PC-3 (cell line): ENCODE results near the gene WDR45. TPM values are rescaled to one million over a fixed set of nuclear protein-coding genes. Genes with fewer than 3 reads are reported as not detected.
A peak's percentile ranks its signal among the peaks of the same experiment; 100 is the strongest.
"Not testable (repeated sequence)": the region's sequence is repeated elsewhere in the genome, so short reads cannot be mapped to it uniquely, and the experiment has no call there.

ENCODE experiments used
- ATAC-seq: fragments of 200-7000 bp; cut with Tn5 transposase; 2 replicates; pipeline ENCODE4 v1.9.1; 2020; ENCODE audit warnings: mild to moderate bottlenecking, moderate library complexity
- Bru-seq: library from RNA; stranded (reverse); fragments of 400-500 nt; gene quantifications from one replicate; lab custom pipeline; 2021; lab: Mats Ljungman, UMichigan
- BruChase-seq, 2 experiments: library from RNA; stranded (reverse); fragments of 400-500 nt; gene quantifications; one replicate each; lab custom pipeline; 2021; lab: Mats Ljungman, UMichigan
- BruUV-seq: library from RNA; stranded (reverse); fragments of 400-500 nt; replicated peaks from 2 replicates; lab custom pipeline; 2021; lab: Mats Ljungman, UMichigan
- CTCF ChIA-PET: fragments of 300-600 bp; sonication (Branson Sonifier 250); formaldehyde crosslinking; loops from one replicate; lab custom pipeline; 2022; ENCODE audit warnings: antibody characterized with exemption; lab: Charles Lee
- POLR2A ChIA-PET: fragments of 300-600 bp; sonication (Branson Sonifier 250); formaldehyde crosslinking; loops from one replicate; lab custom pipeline; 2022; ENCODE audit warnings: antibody characterized with exemption; ENCODE audit not compliant: unreplicated experiment; lab: Charles Lee
- DNase-seq: peaks from one replicate; pipeline ENCODE4 v3.0.0-alpha.2; 2015
- H2AFZ ChIP-seq: fragments of 300-600 bp; sonication (generic); 2 replicates; pipeline ENCODE4 v1.6.0; 2016; ENCODE audit warnings: antibody characterized with exemption, low read length
- H3F3A ChIP-seq: fragments of 300-600 bp; sonication (generic); one replicate; pipeline ENCODE4 v1.6.0; 2017; ENCODE audit warnings: antibody characterized with exemption, low read length, control low read depth, mild to moderate bottlenecking; ENCODE audit not compliant: unreplicated experiment
- H3K27ac ChIP-seq: fragments of 300-600 bp; sonication (generic); 2 replicates; pipeline ENCODE4 v1.5.1; 2016; ENCODE audit warnings: mild to moderate bottlenecking, low read length
- H3K27me3 ChIP-seq: fragments of 300-600 bp; sonication (generic); 2 replicates; pipeline ENCODE4 v1.6.1; 2016; ENCODE audit warnings: low read length, mixed read lengths
- H3K36me3 ChIP-seq: fragments of 300-600 bp; sonication (generic); 2 replicates; pipeline ENCODE4 v1.6.1; 2016; ENCODE audit warnings: low read depth, mixed run types, low read length, mixed read lengths
- H3K4me1 ChIP-seq: fragments of 300-600 bp; sonication (generic); 2 replicates; pipeline ENCODE4 v1.5.1; 2016; ENCODE audit warnings: low read length; ENCODE audit not compliant: insufficient read depth
- H3K4me2 ChIP-seq: fragments of 300-600 bp; sonication (generic); 2 replicates; pipeline ENCODE4 v1.6.0; 2016; ENCODE audit warnings: low read length
- H3K4me3 ChIP-seq: fragments of 300-600 bp; sonication (generic); 2 replicates; pipeline ENCODE4 v1.5.1; 2016; ENCODE audit warnings: mild to moderate bottlenecking, low read length, mixed read lengths
- H3K79me2 ChIP-seq: fragments of 300-600 bp; sonication (generic); 2 replicates; pipeline ENCODE4 v1.6.1; 2017; ENCODE audit warnings: low read length, mixed read lengths
- H3K9ac ChIP-seq: fragments of 300-600 bp; sonication (generic); 2 replicates; pipeline ENCODE4 v1.6.0; 2016; ENCODE audit warnings: mild to moderate bottlenecking, low read length
- H3K9me2 ChIP-seq: fragments of 300-600 bp; sonication (generic); replicated peaks from 2 replicates; pipeline ENCODE4 v1.6.1; 2016; ENCODE audit warnings: mixed run types, low read length, mixed read lengths
- H3K9me3 ChIP-seq: fragments of 300-600 bp; sonication (generic); 2 replicates; pipeline ENCODE4 v1.6.1; 2016; ENCODE audit warnings: low read length, mixed read lengths
- H4K20me1 ChIP-seq: fragments of 300-600 bp; sonication (generic); 2 replicates; pipeline ENCODE4 v1.6.1; 2016; ENCODE audit warnings: low read length, mixed read lengths
- CTCF ChIP-seq: fragments of 300-600 bp; sonication (generic); conservative IDR thresholded peaks from 2 replicates; pipeline ENCODE4 v1.5.1; 2017; ENCODE audit warnings: antibody characterized with exemption, low read depth, mild to moderate bottlenecking, low read length
- EZH2 ChIP-seq: fragments of 300-600 bp; sonication (generic); IDR thresholded peaks from one replicate; pipeline ENCODE4 v1.6.1; 2017; ENCODE audit warnings: antibody characterized with exemption, mild to moderate bottlenecking, low read length; ENCODE audit not compliant: unreplicated experiment
- EZH2phosphoT487 ChIP-seq: fragments of 300-600 bp; sonication (generic); IDR thresholded peaks from 2 replicates; pipeline ENCODE4 v1.6.1; 2018; ENCODE audit warnings: mild to moderate bottlenecking, antibody characterized with exemption, low read length, borderline replicate concordance
- intact Hi-C: fragments of 100-400 bp; cut with micrococcal nuclease; formaldehyde crosslinking; loops from 2 replicates; pipeline ENCODE4 v1.9.0; 2023
- long read RNA-seq: library from polyadenylated mRNA; unstranded; transcript quantifications from one replicate; pipeline ENCODE4 v2.0.0, GENCODE V29; 2021; ENCODE audit not compliant: unreplicated experiment
- total RNA-seq: library from RNA; depleted of rRNA; stranded (reverse); fragments of >200 nt; gene quantifications from 2 replicates; pipeline ENCODE4 v1.2.3, GENCODE V29; 2014; rRNA removed

The WDR45 gene
- 27.2 and 34.8 TPM in 2 replicates for total RNA-seq
- percentile 62 among the genes with signal in this experiment for Bru-seq, nascent RNA
- BruChase-seq, experiment 1, labeled RNA remaining after a 6-hour chase: percentile 79 among the genes with signal in this experiment
- BruChase-seq, experiment 2, labeled RNA remaining after a 2-hour chase: percentile 69 among the genes with signal in this experiment
- long read RNA-seq, transcript WDR45-207 (11 exons, 1,639 nt): major isoform, 17 of 87 reads
- long read RNA-seq, partial matches to known transcripts: 18 of 87 reads
- long read RNA-seq, other reads (novel, unspliced or antisense): 48 of 87 reads

- H3K4me3 ChIP-seq: peak within 1 kb of the TSS; percentile 72
- no peaks in the 10 kb centered on the region for H3K79me2 ChIP-seq
- H3K27ac ChIP-seq: peak within 1 kb of the TSS; percentile 31
- no peaks in the 10 kb centered on the region for H3F3A ChIP-seq
- peak within 1 kb of the TSS; percentile 79 for H3K9ac ChIP-seq
- TF ChIP-seq EZH2phosphoT487 (no peak), EZH2 (no peak), CTCF (no peak)
- no peaks in the 10 kb centered on the region for H3K27me3 ChIP-seq
- TSS peak; percentile 87 for BruUV-seq
- peak within 1 kb of the TSS; percentile 92 for H2AFZ ChIP-seq
- H3K9me2 ChIP-seq: no peaks in the 10 kb centered on the region
- ATAC-seq (peak; percentile 87), DNase-seq (peak; percentile 66)
- intact Hi-C loops: no loop called here
- ChIA-PET POLR2A (no interaction called here), CTCF (interaction anchor here (0.6 kb wide), 1 partner anchor 351 kb away, joined by 4 read pairs; no protein-coding TSS in a partner anchor)
- no peaks in the 10 kb centered on the region for H4K20me1 ChIP-seq
- H3K9me3 ChIP-seq: no peaks in the 10 kb centered on the region
- peaks cover 6% of the 10 kb centered on the region for H3K4me1 ChIP-seq
- no peaks in the 10 kb centered on the region for H3K36me3 ChIP-seq
- peak within 1 kb of the TSS; percentile 93 for H3K4me2 ChIP-seq
Measured at GRCh38 chrX:49079489-49080428, at the start of gene WDR45. Gene WDR45, minus strand, starts transcription at chrX:49079887. Its CDS starts 1,792 bp downstream, at chrX:49078095.

- ChIA-PET POLR2A (no interaction called here), CTCF (no interaction called here)
- no peak overlapping the region for H3K4me2 ChIP-seq
- H3K79me2 ChIP-seq: no peaks in the 10 kb centered on the region
- H3K27ac ChIP-seq: no peak overlapping the region
- no peak overlapping the region for H2AFZ ChIP-seq
- intact Hi-C loops: no loop called here
- no peaks in the 10 kb centered on the region for H3F3A ChIP-seq
- no peaks in the 10 kb centered on the region for H3K9me2 ChIP-seq
- DNase-seq (no peak), ATAC-seq (no peak)
- no peaks in the 10 kb centered on the region for H3K27me3 ChIP-seq
- BruUV-seq: no TSS peak
- H3K9ac ChIP-seq: no peak overlapping the region
- no peaks in the 10 kb centered on the region for H4K20me1 ChIP-seq
- H3K36me3 ChIP-seq: no peaks in the 10 kb centered on the region
- no peak for TF ChIP-seq EZH2
- TF ChIP-seq CTCF: no peak
- H3K4me3 ChIP-seq: no peak overlapping the region
- H3K9me3 ChIP-seq: no peaks in the 10 kb centered on the region
- no peaks in the 10 kb centered on the region for H3K4me1 ChIP-seq
Measured at GRCh38 chrX:49129427-49129826, 49.7 kb upstream of the WDR45 start.

GRCh38 chrX:49127742-49128258 lies 48.1 kb upstream of the WDR45 start:
- DNase-seq, H3K4me3 ChIP-seq, H3K36me3 ChIP-seq, H3K4me2 ChIP-seq, BruUV-seq, H3K79me2 ChIP-seq, H2AFZ ChIP-seq, H3K9me2 ChIP-seq, H3F3A ChIP-seq, H3K9me3 ChIP-seq, H3K27me3 ChIP-seq, ATAC-seq, intact Hi-C loops, H3K9ac ChIP-seq, H3K27ac ChIP-seq, H4K20me1 ChIP-seq, CTCF ChIA-PET, H3K4me1 ChIP-seq: not testable (repeated sequence)
- POLR2A ChIA-PET: interaction anchor here (0.7 kb wide), 1 partner anchor 28 kb away, joined by 22 read pairs; no protein-coding TSS in a partner anchor
